HCT116 (cell line): ENCODE results near the gene RIT2. TPM values are rescaled to one million over a fixed set of nuclear protein-coding genes. Genes with fewer than 3 reads are reported as not detected.

Experiments
- ATAC-seq: fragments of 200-7000 bp; cut with Tn5 transposase; 2 replicates; pipeline ENCODE4 v1.9.1; 2020; ENCODE audit warnings: mild to moderate bottlenecking, moderate library complexity
- BruUV-seq: library from RNA; stranded (reverse); fragments of 400-500 nt; replicated peaks from 2 replicates; lab custom pipeline; 2021; lab: Mats Ljungman, UMichigan
- CTCF ChIA-PET: fragments of 300-600 bp; sonication (Branson Sonifier 250); formaldehyde crosslinking; loops from one replicate; lab custom pipeline; 2021; ENCODE audit warnings: antibody characterized with exemption; lab: Charles Lee
- POLR2A ChIA-PET: fragments of 300-600, 350-600 bp; sonication (Branson Sonifier 250); formaldehyde crosslinking; loops from one replicate; lab custom pipeline; 2021; ENCODE audit warnings: antibody characterized with exemption; lab: Charles Lee
- RAD21 ChIA-PET, 2 experiments: fragments of 300-600 bp; sonication (Branson Sonifier 250); formaldehyde crosslinking; loops; one replicate each; lab custom pipeline; 2023; ENCODE audit warnings: low total read pairs in 2 of 2; ENCODE audit not compliant: uncharacterized antibody in 2 of 2, unreplicated experiment in 2 of 2, low non-redundant PET in 1 of 2; lab: Charles Lee
- DNase-seq: peaks from one replicate; pipeline ENCODE4 v3.0.0-alpha.2; 2010; ENCODE audit warnings: low read depth, low spot score
- H2AFZ ChIP-seq: fragments of 200-600 bp; shearing (Covaris generic), sonication (generic); 2 replicates; pipeline ENCODE4 v1.6.1; 2017; ENCODE audit warnings: low read depth, mixed run types, mixed read lengths, antibody characterized with exemption, low read length; ENCODE audit not compliant: poor library complexity, severe bottlenecking
- H3K27ac ChIP-seq: 2 replicates; pipeline ENCODE4 v1.5.1; 2012; ENCODE audit warnings: low read depth, low read length
- H3K27me3 ChIP-seq: fragments of 200-600 bp; sonication (generic); 2 replicates; pipeline ENCODE4 v1.6.1; 2016; ENCODE audit warnings: mixed run types, low read length, mixed read lengths; ENCODE audit not compliant: insufficient read depth
- H3K36me3 ChIP-seq, 2 experiments: fragments of 200-500 bp in 1 of 2; fragments of 200-600 bp in 1 of 2; sonication (Bioruptor generic) in 1 of 2; sonication (generic) in 1 of 2; 2 replicates each; pipeline versions ENCODE4 v1.5.1 to v1.6.1; 2014 to 2016; ENCODE audit warnings: low read length in 2 of 2, inconsistent platforms in 1 of 2, mixed read lengths in 1 of 2, mixed run types in 1 of 2; ENCODE audit not compliant: insufficient read depth in 2 of 2, control insufficient read depth in 1 of 2
- H3K4me1 ChIP-seq, 2 experiments: fragments of 200-600 bp in 1 of 2; sonication (generic) in 1 of 2; 2 replicates each; pipeline versions ENCODE4 v1.5.1 to v1.6.1; 2012 to 2017; ENCODE audit warnings: low read length in 2 of 2, inconsistent platforms in 1 of 2, mild to moderate bottlenecking in 1 of 2, mixed read lengths in 1 of 2, mixed run types in 1 of 2, moderate library complexity in 1 of 2; ENCODE audit not compliant: insufficient read depth in 2 of 2, control insufficient read depth in 1 of 2
- H3K4me2 ChIP-seq: fragments of 200-600 bp; sonication (generic); 2 replicates; pipeline ENCODE4 v1.6.1; 2017; ENCODE audit warnings: mixed run types, low read length, mixed read lengths
- H3K4me3 ChIP-seq, 2 experiments: fragments of 200-600 bp in 1 of 2; sonication (generic) in 1 of 2; replicated peaks in 1 of 2; 2 replicates each; pipeline ENCODE4 v1.5.1; 2011 to 2016; ENCODE audit warnings: low read length in 2 of 2, control low read depth in 1 of 2, low read depth in 1 of 2, mild to moderate bottlenecking in 1 of 2, mixed read lengths in 1 of 2, mixed run types in 1 of 2
- H3K79me2 ChIP-seq: fragments of 200-600 bp; sonication (generic); 2 replicates; pipeline ENCODE4 v1.6.1; 2017; ENCODE audit warnings: mild to moderate bottlenecking, mixed run types, low read length, moderate library complexity, mixed read lengths; ENCODE audit not compliant: insufficient read depth
- H3K9ac ChIP-seq: fragments of 200-600 bp; sonication (generic); 2 replicates; pipeline ENCODE4 v1.6.1; 2016; ENCODE audit warnings: low read length, mixed read lengths
- H3K9me2 ChIP-seq: fragments of 200-600 bp; sonication (generic), shearing (Covaris generic); 2 replicates; pipeline ENCODE4 v1.6.1; 2017; ENCODE audit warnings: mixed run types, mild to moderate bottlenecking, moderate library complexity; ENCODE audit not compliant: insufficient read depth
- H3K9me3 ChIP-seq, 2 experiments: fragments of 200-500 bp in 1 of 2; fragments of 200-600 bp in 1 of 2; sonication (Bioruptor generic) in 1 of 2; sonication (generic) in 1 of 2; 2 replicates each; pipeline ENCODE4 v1.6.1; 2014 to 2017; ENCODE audit warnings: low read length in 2 of 2, mixed read lengths in 2 of 2, inconsistent platforms in 1 of 2, low read depth in 1 of 2, mild to moderate bottlenecking in 1 of 2, mixed run types in 1 of 2, moderate library complexity in 1 of 2; ENCODE audit not compliant: control insufficient read depth in 1 of 2, insufficient read depth in 1 of 2
- H4K20me1 ChIP-seq: fragments of 200-600 bp; sonication (generic), shearing (Covaris generic); 2 replicates; pipeline ENCODE4 v1.6.1; 2017; ENCODE audit warnings: mixed run types, mild to moderate bottlenecking, moderate library complexity; ENCODE audit not compliant: insufficient read depth
- ATF3 ChIP-seq: IDR thresholded peaks from 2 replicates; pipeline ENCODE4 v1.6.1; 2012
- EGR1 ChIP-seq: IDR thresholded peaks from 2 replicates; pipeline ENCODE4 v1.6.1; 2012; ENCODE audit warnings: low read depth
- REST ChIP-seq: IDR thresholded peaks from 2 replicates; pipeline ENCODE4 v1.6.1; 2012; ENCODE audit warnings: low read depth
- SRF ChIP-seq: IDR thresholded peaks from 2 replicates; pipeline ENCODE4 v1.6.1; 2012; ENCODE audit warnings: low read depth
- ZFX ChIP-seq: fragments of 450-650 bp; IDR thresholded peaks from 2 replicates; pipeline ENCODE4 v1.6.1; 2017
- intact Hi-C: fragments of 100-400 bp; cut with micrococcal nuclease; formaldehyde crosslinking; loops from 2 replicates; pipeline ENCODE4 v1.10.0; 2022
- total RNA-seq: library from RNA; stranded (reverse); gene quantifications from one replicate; pipeline ENCODE4 v1.2.1, GENCODE V29; 2021; ENCODE audit not compliant: unreplicated experiment

The RIT2 gene
- total RNA-seq, 1 experiment from 2014 or later, result not detected

GRCh38 chr18:42778445-42779042, 336.9 kb downstream of the RIT2 start (continued):
- TF ChIP-seq REST (no peak), ATF3 (no peak)
- TF ChIP-seq, all 23 proteins: peak for 0

DNA sequence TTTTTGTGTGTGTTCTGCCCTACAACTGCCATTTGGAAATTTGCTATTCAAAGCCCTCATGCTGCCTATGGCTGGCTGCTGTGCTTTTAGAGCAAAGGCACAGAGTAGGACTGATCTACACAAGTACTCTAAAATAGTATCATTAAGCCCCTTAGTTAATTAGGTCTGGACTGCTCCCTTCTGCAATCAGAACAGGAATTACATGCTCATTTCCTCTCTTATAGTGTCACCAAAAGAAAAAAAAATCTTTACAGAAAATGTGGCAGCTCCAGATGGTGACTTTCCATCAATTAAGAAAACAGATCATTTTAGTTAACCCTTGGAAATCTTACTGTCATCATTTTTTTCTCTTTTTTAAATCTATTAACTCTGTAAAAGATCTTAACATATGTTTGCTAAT, 337.5 kb downstream of the RIT2 start:
- RAD21 ChIA-PET, result no interaction called here
- Histone ChIP-seq H3K79me2 (no peaks in the 10 kb centered on the region), H3K9me3 (peaks cover 11 to 32% of the 10 kb centered on the region in 2 experiments; a peak in 3 of 4 replicates), H3K27me3 (no peaks in the 10 kb centered on the region), H3K4me1 (no peaks in the 10 kb centered on the region), H3K9me2 (no peaks in the 10 kb centered on the region), H3K27ac (no peak overlapping the region), H3K4me3 (no peak overlapping the region), H3K4me2 (no peak overlapping the region), H2AFZ (no peak overlapping the region), H3K9ac (no peak overlapping the region), H4K20me1 (no peaks in the 10 kb centered on the region), H3K36me3 (no peaks in the 10 kb centered on the region)
- no peak for DNase-seq
- no TSS peak for BruUV-seq
- intact Hi-C loops, result no loop called here
- CTCF ChIA-PET, result no interaction called here
- no peak for ATAC-seq
- POLR2A ChIA-PET, result no interaction called here
- no peak for TF ChIP-seq ZFX
- no peak for TF ChIP-seq EGR1
- TF ChIP-seq SRF, result no peak
